NOMO-1 (cell line): ENCODE data around the gene KCNJ11.

Experiments
- DNase-seq, 2 experiments: peaks; one replicate each; lab custom pipeline; 2025; ENCODE audit not compliant: unreplicated experiment in 2 of 2; lab: John Stamatoyannopoulos, UW

The KCNJ11 gene

DNA sequence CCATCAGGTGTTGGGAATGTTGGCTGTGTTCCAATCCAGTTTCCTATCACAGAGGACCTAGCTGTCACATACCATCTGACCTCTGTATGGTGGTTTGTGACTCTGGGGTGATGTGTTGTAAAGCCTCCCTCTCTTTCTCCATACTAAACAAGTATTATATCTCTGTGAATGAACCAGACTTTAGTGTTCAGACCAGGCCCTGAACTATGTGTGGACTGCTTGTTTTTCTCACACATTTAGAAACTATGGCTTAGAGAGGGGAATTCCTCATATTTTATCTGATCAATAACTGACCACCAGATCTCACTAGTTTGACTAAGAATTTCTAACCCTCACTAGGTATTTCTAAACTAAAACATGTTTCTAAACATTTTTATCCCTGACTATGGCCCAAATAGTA, 19.4 kb downstream of the KCNJ11 start:
- DNase-seq, result no peak

DNA sequence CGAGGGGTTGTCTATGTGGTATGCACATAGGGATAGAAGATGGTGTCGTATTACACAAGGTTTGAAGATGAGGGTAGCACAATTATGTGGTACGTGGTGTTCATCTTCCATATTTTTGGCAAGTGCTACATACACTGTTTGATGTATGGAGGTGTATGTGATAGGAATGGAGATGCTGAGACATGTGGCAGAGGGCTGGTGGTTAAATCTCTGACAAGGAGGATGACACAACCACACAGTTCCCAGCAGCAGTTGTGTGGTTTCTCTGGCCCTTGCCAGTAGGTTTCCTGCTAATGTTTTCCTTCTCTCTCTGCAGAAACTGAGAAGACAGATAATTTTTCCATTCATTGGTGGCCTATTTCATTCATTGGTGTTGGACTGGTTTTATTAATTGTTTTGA, 19.9 kb downstream of the KCNJ11 start:
- no peak for DNase-seq

DNA sequence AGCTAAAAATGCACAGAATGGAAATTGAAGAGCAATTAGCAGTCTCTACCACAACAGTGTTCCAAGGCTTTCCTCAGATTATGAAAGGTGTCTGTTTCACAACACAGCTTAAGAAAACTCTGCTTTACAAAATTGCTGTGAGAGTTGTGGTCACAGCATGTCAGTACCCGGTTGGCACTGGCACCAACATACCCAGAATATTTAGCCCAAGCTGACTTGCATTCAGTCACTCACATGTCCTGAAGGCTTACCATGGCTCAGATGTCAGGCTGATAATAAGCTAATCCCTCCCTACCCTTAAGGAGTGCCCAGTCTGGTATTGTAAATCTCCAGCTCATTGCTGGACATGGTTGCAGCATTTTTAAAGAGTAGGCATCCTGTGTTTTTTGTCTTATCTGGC, 22.0 kb downstream of the KCNJ11 start:
- no peak for DNase-seq

DNA sequence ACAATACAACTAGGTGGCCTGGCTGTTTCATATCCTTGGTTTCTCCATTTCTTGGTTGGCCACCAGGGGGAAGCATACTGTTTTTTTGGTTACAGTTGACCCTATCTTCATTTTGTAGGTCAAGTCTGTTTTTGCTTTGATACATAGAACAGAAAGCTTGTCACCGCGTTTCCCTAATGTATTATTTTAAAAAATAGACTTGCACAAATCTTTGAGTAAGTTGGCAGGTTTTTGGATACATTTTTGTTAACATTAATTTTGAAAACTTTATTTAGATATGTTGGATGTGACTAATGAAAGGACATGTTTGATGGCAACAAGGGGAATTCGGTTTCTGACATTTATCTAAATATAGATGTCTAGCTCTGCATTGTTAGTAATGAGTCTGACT, 33.9 kb downstream of the KCNJ11 start:
- DNase-seq, result peak; percentile 64 to 83

DNA sequence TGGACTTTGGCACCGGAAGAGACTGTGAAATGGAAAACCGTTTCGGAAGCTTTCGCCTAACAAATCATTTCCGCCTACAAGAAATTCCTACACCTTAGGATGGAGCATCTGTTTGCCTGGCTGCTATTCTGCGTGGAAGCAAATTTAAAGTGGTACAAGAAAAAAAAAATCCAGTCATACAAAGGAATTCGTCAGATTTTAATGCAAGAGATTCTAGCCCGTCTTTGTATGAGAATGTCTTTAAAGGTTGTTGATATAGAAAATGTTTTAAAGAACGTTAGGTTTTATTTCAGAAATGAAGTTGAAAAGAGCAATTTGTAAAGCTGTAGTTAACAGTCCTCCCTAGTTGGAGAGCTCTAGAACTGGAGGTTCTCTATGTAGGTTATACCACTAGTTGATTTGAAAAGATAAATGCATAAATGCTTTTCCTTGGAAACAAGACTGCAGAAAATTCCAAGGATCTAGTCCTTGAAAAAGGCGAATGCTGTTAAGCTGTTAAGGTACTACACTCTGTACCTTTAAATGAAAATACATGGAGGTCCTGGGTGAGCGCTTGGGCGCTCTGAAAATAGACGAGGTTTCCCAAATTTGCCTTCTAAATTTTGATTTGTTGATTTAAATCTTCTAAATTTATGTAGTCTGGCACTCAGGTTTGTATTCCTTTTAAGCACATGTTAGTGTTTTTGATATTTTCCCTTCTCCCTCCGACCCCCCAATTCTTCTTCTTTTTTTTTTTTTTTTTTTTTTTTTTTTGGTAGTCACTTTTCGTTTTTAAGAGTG, 34.4 kb downstream of the KCNJ11 start:
- peak; percentile 33 to 52 for DNase-seq

DNA sequence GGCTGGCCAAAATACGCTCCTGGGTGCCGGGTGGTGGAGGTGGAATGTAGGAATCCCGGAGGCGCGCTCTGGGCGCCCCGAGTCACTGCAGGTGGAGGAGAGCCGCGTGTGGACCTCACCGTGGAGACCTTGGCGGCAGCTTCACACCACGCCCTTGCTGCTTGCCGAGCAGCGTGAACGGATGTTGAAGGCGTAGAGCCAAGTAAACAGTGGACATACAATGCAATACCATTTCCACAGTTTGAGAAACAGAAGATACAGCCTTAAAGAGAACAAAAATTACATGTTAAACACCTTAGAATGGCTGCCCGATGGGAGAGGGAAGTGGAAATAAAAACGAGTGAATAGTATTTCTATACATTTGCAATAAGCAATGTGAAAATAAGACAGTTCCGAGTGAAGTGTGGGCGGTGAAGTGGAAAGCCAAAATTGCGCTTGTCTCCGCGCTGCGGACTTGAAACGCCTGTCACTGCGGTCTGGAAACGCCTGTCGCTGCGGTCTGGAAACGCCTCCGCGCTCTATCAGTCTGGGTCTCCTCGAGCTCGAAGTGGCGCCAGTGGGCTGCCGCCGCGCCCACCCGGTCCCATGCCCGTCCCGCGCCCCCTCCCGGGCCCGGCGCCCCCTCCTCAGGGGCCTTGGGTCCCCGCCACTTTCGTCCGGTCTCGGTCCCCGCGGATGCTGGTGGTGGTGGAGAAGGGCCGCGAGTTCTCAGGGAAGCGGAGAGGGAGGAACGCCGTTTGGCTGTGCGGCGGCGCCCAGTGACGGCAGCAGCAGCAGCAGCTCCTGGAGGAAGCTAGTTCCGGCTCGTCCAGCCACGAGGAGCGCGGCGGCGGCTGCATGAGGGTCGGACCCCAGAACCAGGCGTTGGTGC, 35.3 kb downstream of the KCNJ11 start:
- peak; percentile 51 to 52 for DNase-seq

DNA sequence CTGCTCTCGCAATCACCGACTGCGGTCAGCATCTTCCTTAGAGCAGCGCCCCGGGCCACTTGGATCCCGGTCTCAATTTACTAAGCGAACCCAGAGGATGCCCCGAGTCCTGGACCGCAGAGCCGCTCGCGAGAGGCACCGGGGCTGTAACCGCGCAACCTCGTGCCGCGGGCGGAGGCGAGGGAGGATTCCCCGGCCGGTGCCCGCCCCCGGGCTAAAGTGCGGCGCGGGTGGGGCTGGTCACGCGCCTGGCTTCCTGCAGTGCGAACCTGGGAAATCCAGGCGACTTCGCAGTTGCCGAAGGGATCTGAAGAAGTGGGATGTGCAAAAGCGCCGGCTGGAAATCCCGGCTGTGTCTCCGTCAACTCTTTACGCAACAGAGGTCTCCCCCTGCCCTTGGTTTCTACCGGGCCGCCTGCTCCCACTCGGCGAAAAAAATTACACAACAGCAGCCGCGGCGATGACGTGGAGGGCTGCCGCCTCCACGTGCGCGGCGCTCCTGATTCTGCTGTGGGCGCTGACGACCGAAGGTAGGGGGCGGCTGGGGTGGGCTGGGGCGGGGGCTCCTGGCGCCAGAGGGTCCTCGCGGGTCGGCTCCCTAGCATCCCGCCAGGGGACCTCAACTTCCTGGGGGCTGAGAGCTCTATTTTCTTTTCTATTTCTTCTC, 36.8 kb downstream of the KCNJ11 start, which contains the start of gene NCR3LG1:
Gene NCR3LG1 (plus strand): TSS at position 291 of the 667 bp plus-strand sequence. CDS start 170 bp downstream, at position 461.
- DNase-seq, result peak; percentile 64 to 68

DNA sequence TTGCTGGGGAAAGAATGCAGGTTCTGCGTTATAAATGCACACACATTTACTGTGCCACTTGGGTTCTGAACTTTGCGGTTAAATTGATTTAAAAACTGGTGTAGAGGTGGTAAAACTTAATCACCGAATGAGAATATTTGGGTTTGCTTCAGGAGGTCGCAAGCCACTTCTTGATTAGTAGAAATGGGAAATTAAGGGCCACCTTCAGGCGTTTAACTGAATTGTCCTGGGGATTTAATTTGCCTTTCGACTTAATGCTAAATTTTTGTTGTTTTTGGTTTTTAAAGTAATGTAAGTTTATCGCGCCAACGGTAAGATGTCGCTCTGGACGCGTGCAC, 37.3 kb downstream of the KCNJ11 start:
- DNase-seq, result peak in 1 of 2 experiments; percentile 49

DNA sequence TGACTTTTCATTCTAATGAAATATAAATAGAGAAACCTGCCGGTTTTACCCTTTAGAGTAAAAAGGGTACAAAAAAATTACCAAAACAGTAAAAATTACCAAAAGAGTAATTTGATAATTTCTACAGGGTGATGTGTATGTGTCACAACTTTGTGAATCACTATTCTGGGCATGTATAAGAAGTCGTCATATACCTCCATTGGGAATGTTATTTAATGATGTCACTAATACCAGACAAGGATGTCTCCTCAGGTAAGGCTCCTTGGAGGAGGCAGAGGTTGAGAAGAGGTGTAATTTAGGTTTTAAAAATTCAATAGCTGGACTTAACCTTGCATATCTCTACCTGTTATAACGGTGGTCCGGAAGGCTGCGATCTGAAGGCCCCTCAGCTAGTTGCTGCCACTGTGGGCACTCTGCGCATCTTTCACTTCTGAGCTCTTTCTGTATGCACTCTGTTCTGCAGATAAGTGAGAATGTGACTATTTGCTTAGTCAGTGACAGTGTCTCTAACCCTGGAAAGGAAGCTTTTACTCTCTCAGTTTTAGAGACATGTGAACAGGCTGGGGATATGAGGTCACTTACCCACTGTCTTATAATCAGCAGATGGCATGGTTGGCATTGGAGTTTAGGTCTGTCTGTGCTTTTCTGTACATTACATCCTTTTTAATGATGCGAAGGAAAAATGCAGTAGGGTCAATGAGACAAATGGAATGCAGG, 37.8 kb downstream of the KCNJ11 start:
- DNase-seq, result no peak

DNA sequence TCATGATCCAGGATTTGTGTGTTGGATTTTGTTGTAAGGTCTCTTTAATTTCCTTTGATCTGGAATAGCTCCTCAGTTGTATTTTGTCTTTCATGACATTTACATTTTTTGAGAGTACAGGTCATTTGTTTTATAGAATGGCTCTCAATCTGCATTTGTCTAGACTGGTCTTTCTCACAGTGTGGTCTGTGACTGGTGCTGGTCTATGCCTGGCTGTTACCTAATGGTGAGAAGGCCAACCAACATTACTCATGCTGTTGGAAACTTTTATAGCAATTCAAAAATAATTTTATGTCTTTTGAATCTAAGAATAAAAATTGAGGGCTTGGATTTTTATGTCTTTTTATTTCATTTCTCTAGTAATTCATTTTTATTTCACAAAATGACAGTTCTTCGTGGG, 40.8 kb downstream of the KCNJ11 start:
- DNase-seq, result no peak

DNA sequence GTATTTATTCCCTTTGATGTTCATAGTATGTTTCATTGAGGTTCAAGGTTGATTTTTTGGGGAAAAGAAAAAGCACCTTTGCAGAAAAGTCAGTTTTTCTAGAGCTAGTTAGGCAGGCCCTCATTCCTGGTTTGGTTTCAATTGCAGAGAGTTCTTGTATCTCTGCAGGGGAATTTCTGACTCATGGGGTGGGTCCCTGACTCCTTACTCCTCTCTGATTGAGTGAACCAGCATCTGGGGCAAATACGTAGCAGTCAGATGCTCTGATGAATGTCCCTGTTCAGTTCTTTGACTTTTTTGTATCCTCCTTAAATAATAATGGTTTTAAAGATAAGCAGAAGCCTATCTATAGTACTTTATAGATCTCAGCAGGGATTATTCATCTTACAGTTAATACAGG, 44.6 kb downstream of the KCNJ11 start:
- DNase-seq, result no peak

DNA sequence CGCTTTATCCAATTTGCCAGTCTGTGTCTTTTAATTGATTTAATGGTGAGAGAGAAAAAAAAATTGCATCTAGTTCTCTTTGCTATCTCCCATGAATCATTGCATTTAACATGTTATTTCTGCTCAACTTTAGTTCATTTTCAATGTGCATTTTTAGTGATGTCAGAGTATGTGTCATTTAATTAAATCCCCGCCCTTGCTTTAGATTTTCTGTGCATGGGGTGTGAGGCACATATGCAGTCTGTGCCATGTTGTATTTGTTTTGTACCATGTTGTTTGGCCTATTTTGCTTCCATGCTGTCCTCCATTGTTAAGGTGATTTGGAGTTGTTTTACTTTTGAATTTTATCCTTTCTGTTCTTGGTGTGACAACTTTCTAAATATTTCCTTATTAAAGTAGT, 45.2 kb downstream of the KCNJ11 start:
- no peak for DNase-seq
